ENCODE data around the gene MBNL1.

GRCh38 chr3:152287898-152288576, 19.3 kb downstream of the MBNL1 start:
- TF ChIP-seq CTCF (IDR thresholded peaks at IDR 0.05) = no peak
- no peak for TF ChIP-seq POLR2A (IDR thresholded peaks at IDR 0.05)
